Suprapubic skin (tissue), 4 donors: Measurements from ENCODE around the gene PLEKHH1. TPM values are rescaled to one million over a fixed set of nuclear protein-coding genes. Genes with fewer than 3 reads are reported as not detected.

Source experiments
- DNase-seq, 2 donors: peaks; one replicate each; pipeline ENCODE4 v3.0.0-alpha.2; 2019; ENCODE audit warnings: low spot score in 2 of 2
- H3K27ac ChIP-seq: fragments of 200-600 bp; sonication (generic); one replicate; pipeline ENCODE4 v1.5.1; 2019
- H3K27me3 ChIP-seq: fragments of 200-600 bp; sonication (generic); one replicate; pipeline ENCODE4 v1.5.1; 2019
- H3K36me3 ChIP-seq: fragments of 200-600 bp; sonication (generic); one replicate; pipeline ENCODE4 v1.5.1; 2019
- H3K4me1 ChIP-seq: fragments of 200-600 bp; sonication (generic); one replicate; pipeline ENCODE4 v1.5.1; 2019
- H3K4me3 ChIP-seq: fragments of 200-600 bp; sonication (generic); one replicate; pipeline ENCODE4 v1.5.1; 2019; ENCODE audit warnings: mild to moderate bottlenecking
- H3K9me3 ChIP-seq: fragments of 200-600 bp; sonication (generic); one replicate; pipeline ENCODE4 v1.5.1; 2019
- CTCF ChIP-seq, 2 donors: fragments of 200-600 bp in 1 of 2; fragments of 450-650 bp in 1 of 2; sonication (generic) in 1 of 2; IDR thresholded peaks; one replicate each; pipeline ENCODE4 v1.5.1; 2016 to 2019; ENCODE audit warnings: antibody characterized with exemption in 2 of 2, mild to moderate bottlenecking in 1 of 2, moderate library complexity in 1 of 2
- EP300 ChIP-seq: sonication (generic); formaldehyde crosslinking; IDR thresholded peaks from one replicate; pipeline ENCODE4 v1.6.1; 2017; ENCODE audit warnings: antibody characterized with exemption
- POLR2A ChIP-seq, 2 donors: fragments of 450-650 bp; IDR thresholded peaks; one replicate each; pipeline ENCODE4 v1.6.1; 2017; ENCODE audit warnings: antibody characterized with exemption in 2 of 2, mild to moderate bottlenecking in 2 of 2, moderate library complexity in 2 of 2
- POLR2AphosphoS5 ChIP-seq, 3 donors: sonication (generic); formaldehyde crosslinking; IDR thresholded peaks; one replicate each; pipeline ENCODE4 v1.6.1; 2017; ENCODE audit warnings: antibody characterized with exemption in 3 of 3
- WGBS: methylation state at CpG from one replicate; pipeline ENCODE4 v1.1.5; 2018; 5-methylcytosine and 5-hydroxymethylcytosine counted together
- total RNA-seq, 4 donors: library from RNA; depleted of rRNA; stranded (reverse); fragments of >200 nt; gene quantifications; one replicate each; pipeline ENCODE4 v1.1.0, GENCODE V29; 2016

PLEKHH1 gene
- total RNA-seq, 4 donors from 2014 or later, result 15.3 to 75.6 (median 23.7) TPM

GRCh38 chr14:67501670-67502069, 31.4 kb upstream of the PLEKHH1 start:
- 71% methylated on average over 4 of the region's 4 CpGs for WGBS
- no peak overlapping the region for H3K4me3 ChIP-seq
- H3K27me3 ChIP-seq, result no peaks in the 10 kb centered on the region
- no peaks in the 10 kb centered on the region for H3K36me3 ChIP-seq
- no peak for DNase-seq
- no peak for TF ChIP-seq POLR2A (IDR thresholded peaks at IDR 0.05)
- no peaks in the 10 kb centered on the region for H3K9me3 ChIP-seq
- no peak overlapping the region for H3K27ac ChIP-seq
- no peaks in the 10 kb centered on the region for H3K4me1 ChIP-seq

- no peaks in the 10 kb centered on the region for H3K36me3 ChIP-seq
- 58% methylated on average over 6 of the region's 6 CpGs for WGBS
- no peak overlapping the region for H3K27ac ChIP-seq
- TF ChIP-seq POLR2A (IDR thresholded peaks at IDR 0.05) (no peak), CTCF (IDR thresholded peaks at IDR 0.05) (no peak), EP300 (no peak), POLR2AphosphoS5 (IDR thresholded peaks at IDR 0.05) (no peak)
- no peaks in the 10 kb centered on the region for H3K27me3 ChIP-seq
- H3K4me1 ChIP-seq, result no peaks in the 10 kb centered on the region
- H3K4me3 ChIP-seq, result no peak overlapping the region
- H3K9me3 ChIP-seq, result no peaks in the 10 kb centered on the region
- no peak for DNase-seq
Observed at GRCh38 chr14:67502867-67503266, 30.2 kb upstream of the PLEKHH1 start.

- no peak for TF ChIP-seq POLR2AphosphoS5 (IDR thresholded peaks at IDR 0.05)
- TF ChIP-seq EP300, result no peak
- TF ChIP-seq CTCF (IDR thresholded peaks at IDR 0.05), result no peak
- TF ChIP-seq POLR2A (IDR thresholded peaks at IDR 0.05), result no peak
- Histone ChIP-seq H3K4me1 (no peaks in the 10 kb centered on the region), H3K36me3 (no peaks in the 10 kb centered on the region), H3K9me3 (no peaks in the 10 kb centered on the region), H3K27ac (no peak overlapping the region), H3K4me3 (no peak overlapping the region), H3K27me3 (no peaks in the 10 kb centered on the region)
- 59% methylated on average over 7 of the region's 7 CpGs for WGBS
- DNase-seq, result no peak
Observed at GRCh38 chr14:67503331-67503730, 29.8 kb upstream of the PLEKHH1 start.

- no peaks in the 10 kb centered on the region for H3K36me3 ChIP-seq
- TF ChIP-seq EP300, result no peak
- TF ChIP-seq CTCF (IDR thresholded peaks at IDR 0.05), result no peak
- TF ChIP-seq POLR2A (IDR thresholded peaks at IDR 0.05), result no peak
- no peak for TF ChIP-seq POLR2AphosphoS5 (IDR thresholded peaks at IDR 0.05)
- DNase-seq, result peak in 1 of 2 donors; percentile 18
- H3K9me3 ChIP-seq, result no peaks in the 10 kb centered on the region
- no peak overlapping the region for H3K4me3 ChIP-seq
- H3K27ac ChIP-seq, result no peak overlapping the region
- no peaks in the 10 kb centered on the region for H3K27me3 ChIP-seq
- no CpG with 5 or more reads among the region's 1 CpG for WGBS
- H3K4me1 ChIP-seq, result no peaks in the 10 kb centered on the region
Observed at GRCh38 chr14:67505254-67505653, 27.8 kb upstream of the PLEKHH1 start.

GRCh38 chr14:67508956-67509355, 24.1 kb upstream of the PLEKHH1 start:
- H3K27ac ChIP-seq, result no peak overlapping the region
- WGBS, result 53% methylated on average over 3 of the region's 3 CpGs
- no peak for TF ChIP-seq CTCF (IDR thresholded peaks at IDR 0.05)
- TF ChIP-seq POLR2AphosphoS5 (IDR thresholded peaks at IDR 0.05), result no peak
- TF ChIP-seq POLR2A (IDR thresholded peaks at IDR 0.05), result no peak
- TF ChIP-seq EP300, result no peak
- no peak overlapping the region for H3K4me3 ChIP-seq
- no peaks in the 10 kb centered on the region for H3K9me3 ChIP-seq
- no peaks in the 10 kb centered on the region for H3K27me3 ChIP-seq
- no peaks in the 10 kb centered on the region for H3K36me3 ChIP-seq
- H3K4me1 ChIP-seq, result peaks cover 4% of the 10 kb centered on the region
- DNase-seq, result no peak

- DNase-seq, result no peak
- Histone ChIP-seq H3K36me3 (no peaks in the 10 kb centered on the region), H3K4me3 (no peak overlapping the region), H3K4me1 (peaks cover 11% of the 10 kb centered on the region), H3K27ac (no peak overlapping the region), H3K9me3 (no peaks in the 10 kb centered on the region), H3K27me3 (no peaks in the 10 kb centered on the region)
- TF ChIP-seq POLR2A (IDR thresholded peaks at IDR 0.05) (no peak), POLR2AphosphoS5 (IDR thresholded peaks at IDR 0.05) (no peak), EP300 (no peak), CTCF (IDR thresholded peaks at IDR 0.05) (no peak)
- WGBS, result 18% methylated on average over 2 of the region's 2 CpGs
Observed at GRCh38 chr14:67510121-67510520, 23.0 kb upstream of the PLEKHH1 start.
